ENCODE data around the gene MRM2.

GRCh38 chr7:2280424-2280823 lies 38.4 kb upstream of the MRM2 start:
- no peak for TF ChIP-seq EZH2 (IDR thresholded peaks at IDR 0.05; ENCODE audit: borderline replicate concordance)
- TF ChIP-seq CTCF (IDR thresholded peaks at IDR 0.05; ENCODE audit: poor library complexity): no peak
- no peak for TF ChIP-seq EZH2phosphoT487 (IDR thresholded peaks at IDR 0.05; ENCODE audit: low read depth, severe bottlenecking, unreplicated experiment)

Measured in hepatocyte (in vitro differentiated cells).